ENCODE measurements around the gene SGMS1.
"Not testable (repeated sequence)": the region's sequence is repeated elsewhere in the genome, so short reads cannot be mapped to it uniquely, and the experiment has no call there.

Gene SGMS1

GRCh38 chr10:50272531-50272930 lies 351.2 kb downstream of the SGMS1 start:
- TF ChIP-seq Cebpa-rat (IDR thresholded peaks at IDR 0.05): no peak

GRCh38 chr10:50271564-50272250 lies 352.0 kb downstream of the SGMS1 start:
- no peak overlapping the region for H3K4me3 ChIP-seq
- no peaks in the 10 kb centered on the region for H3K36me3 ChIP-seq
- H3K4me1 ChIP-seq: no peaks in the 10 kb centered on the region
- no peak overlapping the region for H3K27ac ChIP-seq
- H3K9ac ChIP-seq: no peak overlapping the region
- H4K20me1 ChIP-seq: no peaks in the 10 kb centered on the region
- TF ChIP-seq Cebpa-rat (IDR thresholded peaks at IDR 0.05): no peak
- no peak overlapping the region for H3K4me2 ChIP-seq
- no peaks in the 10 kb centered on the region for H3K9me3 ChIP-seq (replicated peaks in 1 of 11)
- H3K27me3 ChIP-seq: no peaks in the 10 kb centered on the region

More at GRCh38 chr10:50272531-50272930, 351.2 kb downstream of the SGMS1 start:
- H3K4me2 ChIP-seq: no peak overlapping the region
- no peaks in the 10 kb centered on the region for H3K9me3 ChIP-seq (replicated peaks in 1 of 11)
- no peak overlapping the region for H3K27ac ChIP-seq
- no peaks in the 10 kb centered on the region for H3K36me3 ChIP-seq
- H3K9ac ChIP-seq: no peak overlapping the region
- no peaks in the 10 kb centered on the region for H3K27me3 ChIP-seq
- H3K4me3 ChIP-seq: no peak overlapping the region
- H3K4me1 ChIP-seq: no peaks in the 10 kb centered on the region
- H4K20me1 ChIP-seq: no peaks in the 10 kb centered on the region

- not testable (repeated sequence) for H4K20me1 ChIP-seq; H3K4me3 ChIP-seq; H3K27me3 ChIP-seq; H3K9ac ChIP-seq; H3K4me2 ChIP-seq; H3K4me1 ChIP-seq; H3K9me3 ChIP-seq (replicated peaks in 1 of 11); H3K36me3 ChIP-seq; H3K27ac ChIP-seq
These were observed 355.9 kb downstream of the SGMS1 start for GRCh38 chr10:50267877-50268276.

GRCh38 chr10:50262625-50263024 lies 361.1 kb downstream of the SGMS1 start:
- Histone ChIP-seq H3K9me3 (replicated peaks in 1 of 11) (peaks cover 8 to 19% (median 14%) of the 10 kb centered on the region in 11 experiments; a peak in 19 of 22 replicates), H3K4me1 (peaks cover 14 to 38% (median 26%) of the 10 kb centered on the region in 10 experiments), H3K4me2 (peak overlapping the region in 6 of 11 experiments; percentile 17 to 75 (median 73); a peak in 9 of 22 replicates)
- not testable (repeated sequence) for H3K27ac ChIP-seq, H4K20me1 ChIP-seq, H3K9ac ChIP-seq, H3K36me3 ChIP-seq, H3K27me3 ChIP-seq, H3K4me3 ChIP-seq

- Histone ChIP-seq H3K27ac (peak overlapping the region in 1 of 11 experiments; percentile 16; a peak in 1 of 22 replicates), H3K4me3 (no peak overlapping the region), H3K27me3 (no peaks in the 10 kb centered on the region), H3K9me3 (replicated peaks in 1 of 11) (peaks cover 8 to 19% (median 14%) of the 10 kb centered on the region in 11 experiments; a peak in 19 of 22 replicates), H4K20me1 (no peaks in the 10 kb centered on the region), H3K4me1 (peaks cover 14 to 38% (median 26%) of the 10 kb centered on the region in 10 experiments), H3K4me2 (peak overlapping the region; percentile 48 to 85 (median 72)), H3K9ac (no peak overlapping the region), H3K36me3 (no peaks in the 10 kb centered on the region)
- TF ChIP-seq Cebpa-rat (IDR thresholded peaks at IDR 0.05): no peak
These were observed 362.9 kb downstream of the SGMS1 start for GRCh38 chr10:50260791-50261281.

Measured in BLaER1 treated with 17β-estradiol and CSF1 and Interleukin-3, amounts not matched to agents 10 nM and 100 nM (cell line).